Mammary epithelial cell (primary cell): ENCODE data around the gene EFNA4.
A peak's percentile ranks its signal among the peaks of the same experiment; 100 is the strongest.

Source experiments
- EZH2 ChIP-seq: IDR thresholded peaks from 2 replicates; pipeline ENCODE4 v1.6.1; 2012; ENCODE audit warnings: low read length, inconsistent platforms, borderline replicate concordance
- TF ChIP-seq, protein P1 (sequence below), 2 donors: IDR thresholded peaks in 1 of 2; conservative IDR thresholded peaks in 1 of 2; 2 replicates each; pipeline ENCODE4 v1.5.1; 2011 to 2012; ENCODE audit warnings: inconsistent platforms in 2 of 2, low read length in 2 of 2, mild to moderate bottlenecking in 2 of 2, control low read depth in 1 of 2, low read depth in 1 of 2; ENCODE audit not compliant: insufficient read depth in 1 of 2; ENCODE audit errors: extremely low read depth in 1 of 2

GRCh38 chr1:155081472-155082300 is 18.1 kb downstream of the EFNA4 start:
- TF ChIP-seq, protein P1, sequence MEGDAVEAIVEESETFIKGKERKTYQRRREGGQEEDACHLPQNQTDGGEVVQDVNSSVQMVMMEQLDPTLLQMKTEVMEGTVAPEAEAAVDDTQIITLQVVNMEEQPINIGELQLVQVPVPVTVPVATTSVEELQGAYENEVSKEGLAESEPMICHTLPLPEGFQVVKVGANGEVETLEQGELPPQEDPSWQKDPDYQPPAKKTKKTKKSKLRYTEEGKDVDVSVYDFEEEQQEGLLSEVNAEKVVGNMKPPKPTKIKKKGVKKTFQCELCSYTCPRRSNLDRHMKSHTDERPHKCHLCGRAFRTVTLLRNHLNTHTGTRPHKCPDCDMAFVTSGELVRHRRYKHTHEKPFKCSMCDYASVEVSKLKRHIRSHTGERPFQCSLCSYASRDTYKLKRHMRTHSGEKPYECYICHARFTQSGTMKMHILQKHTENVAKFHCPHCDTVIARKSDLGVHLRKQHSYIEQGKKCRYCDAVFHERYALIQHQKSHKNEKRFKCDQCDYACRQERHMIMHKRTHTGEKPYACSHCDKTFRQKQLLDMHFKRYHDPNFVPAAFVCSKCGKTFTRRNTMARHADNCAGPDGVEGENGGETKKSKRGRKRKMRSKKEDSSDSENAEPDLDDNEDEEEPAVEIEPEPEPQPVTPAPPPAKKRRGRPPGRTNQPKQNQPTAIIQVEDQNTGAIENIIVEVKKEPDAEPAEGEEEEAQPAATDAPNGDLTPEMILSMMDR (conservative IDR thresholded peaks at IDR 0.05 in 1 of 2, IDR thresholded peaks at IDR 0.05 in 1 of 2; ENCODE audit: extremely low read depth in 1 of 2, insufficient read depth in 1 of 2, low read depth in 1 of 2, low read length in 2 of 2): no peak
- peak; percentile 74 for TF ChIP-seq EZH2
